OCI-M2 (cell line): Measurements from ENCODE around the gene MAPK10.

Source experiments
- DNase-seq: peaks from one replicate; lab custom pipeline; 2025; ENCODE audit not compliant: unreplicated experiment; lab: John Stamatoyannopoulos, UW

MAPK10 gene

GRCh38 chr4:86280246-86280645 is 79.6 kb downstream of the MAPK10 start:
- no peak for DNase-seq

DNA sequence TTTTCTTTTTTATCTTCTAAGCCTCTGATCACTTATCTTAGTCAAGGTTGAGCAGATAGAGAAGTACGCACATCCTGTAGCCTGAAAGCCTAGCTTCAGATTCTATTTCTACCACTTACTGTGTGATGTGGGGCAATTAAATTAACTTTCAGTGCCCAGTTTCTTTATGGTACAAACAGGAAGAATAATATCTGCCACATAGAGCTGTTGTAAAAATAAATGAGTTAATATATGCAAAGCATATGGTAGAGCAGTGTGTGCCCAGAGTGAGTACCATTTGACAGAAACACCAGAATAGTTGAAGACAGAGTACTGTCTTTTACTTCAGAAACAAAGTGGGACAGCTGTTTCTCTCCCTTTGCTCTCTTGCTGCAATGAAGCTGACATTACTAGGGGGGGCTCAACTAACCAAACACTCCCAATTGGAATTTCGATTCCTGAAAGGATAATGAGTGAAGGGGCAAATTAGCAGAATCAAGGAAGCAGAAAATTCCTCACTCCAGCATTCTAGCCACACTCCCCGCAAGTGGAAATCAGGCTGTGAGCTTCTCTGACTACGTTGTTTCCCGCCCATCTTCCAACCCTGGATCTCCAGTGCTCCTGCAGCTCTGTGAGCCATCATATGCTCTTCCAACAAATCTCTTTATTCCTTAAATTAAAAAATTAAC is 80.4 kb downstream of the MAPK10 start:
- DNase-seq: no peak

GRCh38 chr4:86278126-86278525 is 81.7 kb downstream of the MAPK10 start:
- no peak for DNase-seq

DNA sequence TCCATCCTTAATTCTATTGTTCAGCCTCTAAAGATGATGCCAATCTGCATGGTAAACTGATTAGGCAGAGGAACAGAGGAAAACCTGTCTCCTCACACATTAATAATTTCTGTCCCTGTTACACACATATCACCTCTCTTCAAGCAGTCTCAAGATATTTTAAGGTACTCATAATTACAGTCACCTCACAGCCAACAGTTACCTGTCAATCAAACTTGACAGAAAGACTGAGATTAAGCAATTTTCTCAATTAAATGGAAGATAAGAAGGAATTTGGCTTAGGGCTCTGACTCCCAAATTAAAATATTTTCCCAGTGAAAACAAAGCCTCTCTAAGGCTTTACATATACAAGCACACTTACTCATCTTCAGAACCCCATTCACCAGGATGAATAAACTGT is 85.2 kb downstream of the MAPK10 start:
- DNase-seq: no peak

- DNase-seq: no peak
Observed at GRCh38 chr4:86272669-86273068, 87.2 kb downstream of the MAPK10 start.

DNA sequence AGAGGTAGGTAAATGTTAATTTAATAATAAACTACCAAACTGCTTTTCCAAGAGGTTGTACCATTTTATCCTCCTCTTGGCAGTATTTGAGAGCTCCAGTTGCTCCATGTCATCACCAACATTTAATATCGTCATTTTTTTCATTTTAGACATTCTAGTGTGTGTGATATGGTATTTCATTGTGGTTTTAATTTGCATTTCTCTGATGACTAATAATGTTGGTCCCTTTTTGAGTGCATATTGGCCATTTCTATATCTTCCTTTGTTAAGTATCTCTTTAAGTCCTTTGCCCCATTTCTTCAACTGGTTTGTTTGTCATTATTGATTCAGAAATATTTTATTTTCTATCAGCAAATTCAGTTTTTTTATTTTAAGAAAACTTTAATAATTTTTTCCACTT is 88.8 kb downstream of the MAPK10 start:
- DNase-seq: no peak

DNA sequence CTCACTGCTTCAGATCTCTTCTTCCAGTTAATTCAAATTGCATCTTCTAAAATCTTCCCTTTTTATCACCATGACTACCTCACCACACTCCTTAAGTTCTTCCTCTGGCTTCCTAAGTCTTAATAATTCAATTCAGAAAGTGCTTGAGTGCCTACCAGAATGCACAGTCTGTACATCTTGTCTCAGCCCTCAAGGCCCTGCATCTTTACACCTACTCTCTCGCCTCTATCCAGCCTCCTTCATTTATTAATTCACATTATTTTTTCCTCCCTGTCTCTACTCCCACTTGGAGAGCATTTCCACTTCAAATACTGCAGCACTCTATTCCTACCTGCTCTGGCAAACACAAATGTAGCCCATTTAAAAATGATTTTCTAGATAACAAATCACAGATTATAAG is 90.5 kb downstream of the MAPK10 start:
- no peak for DNase-seq

DNA sequence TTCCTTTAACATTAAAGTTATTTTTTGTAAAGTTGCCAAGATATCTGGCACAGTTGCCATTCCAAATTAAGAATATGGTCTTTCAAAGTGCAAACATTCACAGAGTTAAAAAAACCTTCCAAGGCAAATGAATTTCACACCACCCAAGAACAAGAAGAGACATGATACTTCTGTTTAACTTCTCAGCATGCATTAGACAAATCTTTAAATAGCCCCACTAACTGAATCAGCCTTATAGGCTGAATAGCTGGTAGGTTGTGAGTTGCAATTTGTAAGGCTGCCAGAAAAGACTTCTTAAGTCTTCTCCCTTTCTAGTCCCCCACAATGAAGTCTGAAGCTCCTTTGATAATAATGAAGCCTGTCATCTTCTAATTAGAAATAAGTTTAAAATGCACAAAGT is 95.6 kb downstream of the MAPK10 start:
- DNase-seq: no peak

DNA sequence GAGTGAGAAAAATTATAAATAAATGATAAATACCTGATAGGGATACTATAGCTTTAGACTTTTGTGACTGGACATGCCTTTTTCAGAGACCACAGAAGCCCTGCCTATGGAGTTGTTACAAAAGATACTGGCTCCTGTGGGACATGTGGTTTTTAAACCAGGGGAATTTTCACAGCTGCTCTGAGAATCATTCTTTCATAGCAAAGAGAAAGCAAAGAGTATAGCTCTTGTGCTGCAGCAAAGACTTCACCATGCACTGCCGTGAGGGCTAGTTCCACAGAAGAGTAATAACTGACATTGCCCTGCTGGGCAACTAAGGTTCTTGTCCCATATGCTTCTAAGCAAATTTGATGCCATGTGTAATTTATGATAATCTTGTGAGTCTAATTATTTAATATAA is 98.2 kb downstream of the MAPK10 start:
- no peak for DNase-seq

DNA sequence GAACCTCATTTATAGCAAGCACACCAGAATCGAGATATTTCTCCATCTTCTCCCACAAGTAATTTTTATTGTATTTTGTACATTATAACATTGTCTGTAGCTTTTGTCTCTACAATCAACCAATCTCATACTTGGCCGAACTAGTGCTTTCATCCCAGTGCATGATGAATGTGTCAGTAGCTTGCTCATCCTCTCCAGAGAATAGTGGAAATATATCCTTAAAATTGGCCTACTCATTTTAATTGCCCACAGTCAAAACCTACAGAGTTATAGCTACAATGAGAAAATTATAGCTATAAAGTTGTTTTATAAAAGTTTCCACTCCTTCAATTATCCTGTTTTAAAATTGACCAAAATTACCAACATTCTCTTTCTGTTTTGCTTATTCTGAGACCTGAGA is 103.8 kb downstream of the MAPK10 start:
- DNase-seq: no peak

DNA sequence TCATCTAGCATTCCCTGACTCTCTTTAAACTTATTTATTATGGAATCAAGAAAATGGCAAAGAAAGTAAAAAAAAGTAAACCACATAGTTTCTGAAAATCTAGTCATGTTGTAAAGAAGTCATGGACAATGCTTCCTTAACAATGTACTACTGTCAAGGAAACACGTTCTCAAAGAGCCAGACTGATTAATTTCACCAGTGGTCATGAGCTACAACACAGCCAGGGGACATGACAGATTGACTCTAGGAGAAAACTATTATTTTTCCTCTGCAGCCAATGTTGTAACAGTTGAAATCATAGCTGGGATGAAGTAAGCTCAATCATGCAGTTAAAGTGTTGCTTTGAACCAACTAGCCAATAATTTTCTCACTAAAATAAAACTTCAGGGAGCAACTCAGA is 109.2 kb downstream of the MAPK10 start:
- no peak for DNase-seq

- no peak for DNase-seq
Observed at GRCh38 chr4:86250006-86250405, 109.8 kb downstream of the MAPK10 start.

DNA sequence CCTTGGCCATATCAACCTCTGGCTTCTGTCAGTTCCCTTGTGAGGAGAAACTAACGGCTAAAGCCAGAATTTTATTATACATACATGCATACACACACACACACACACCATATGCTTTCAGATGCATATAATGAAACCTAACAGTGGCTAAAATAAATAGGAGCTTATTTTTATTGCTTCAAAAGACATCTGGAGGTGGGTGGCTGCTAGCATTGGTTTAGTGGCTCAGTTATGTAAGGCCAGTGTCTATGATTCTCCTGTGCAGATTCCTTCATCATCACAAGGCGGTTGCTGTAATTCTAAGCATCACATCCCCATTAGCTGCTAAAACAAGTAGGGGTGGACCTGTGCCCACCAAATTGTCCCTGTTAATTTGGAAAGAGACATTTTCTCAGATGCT is 110.8 kb downstream of the MAPK10 start:
- no peak for DNase-seq

DNA sequence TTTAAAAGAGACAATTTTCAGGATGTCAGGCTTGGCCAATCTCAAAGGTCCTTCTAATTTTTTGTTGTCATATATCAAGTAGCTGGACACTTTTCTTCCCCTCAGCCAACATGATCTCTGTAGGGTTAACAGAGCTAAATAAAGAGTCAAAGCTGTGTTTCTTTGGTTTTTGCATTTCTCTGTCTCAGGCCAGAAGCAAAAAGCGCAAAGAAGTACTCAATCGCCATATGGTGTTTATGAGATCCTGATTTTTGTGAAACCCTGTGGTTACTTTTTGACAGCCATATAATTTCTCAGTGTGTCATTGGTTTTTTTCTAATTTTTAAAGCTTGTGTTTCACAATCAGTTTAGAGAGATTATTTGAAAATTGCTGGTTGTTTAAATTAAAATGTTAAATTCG is 111.9 kb downstream of the MAPK10 start:
- DNase-seq: no peak

- no peak for DNase-seq
Observed at GRCh38 chr4:86247320-86247719, 112.5 kb downstream of the MAPK10 start.

DNA sequence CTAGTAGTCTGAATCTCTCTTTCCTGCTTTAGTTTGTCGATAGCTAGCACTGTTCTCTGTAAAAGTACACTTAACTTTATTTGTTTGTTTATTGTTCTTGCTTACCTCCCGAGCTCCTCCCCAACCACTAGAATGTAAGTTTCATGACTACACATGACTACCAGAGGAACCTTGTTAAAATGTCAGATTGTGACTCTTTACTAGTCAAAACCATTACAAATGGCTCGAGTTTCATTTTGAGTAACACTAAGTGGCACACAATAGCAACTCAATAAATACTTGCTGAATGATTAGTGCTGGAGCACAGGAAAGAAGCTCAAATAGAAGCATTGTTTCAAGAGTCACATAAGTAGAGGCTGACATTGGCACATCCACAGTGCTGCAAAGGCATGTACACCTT is 116.1 kb downstream of the MAPK10 start:
- DNase-seq: no peak

DNA sequence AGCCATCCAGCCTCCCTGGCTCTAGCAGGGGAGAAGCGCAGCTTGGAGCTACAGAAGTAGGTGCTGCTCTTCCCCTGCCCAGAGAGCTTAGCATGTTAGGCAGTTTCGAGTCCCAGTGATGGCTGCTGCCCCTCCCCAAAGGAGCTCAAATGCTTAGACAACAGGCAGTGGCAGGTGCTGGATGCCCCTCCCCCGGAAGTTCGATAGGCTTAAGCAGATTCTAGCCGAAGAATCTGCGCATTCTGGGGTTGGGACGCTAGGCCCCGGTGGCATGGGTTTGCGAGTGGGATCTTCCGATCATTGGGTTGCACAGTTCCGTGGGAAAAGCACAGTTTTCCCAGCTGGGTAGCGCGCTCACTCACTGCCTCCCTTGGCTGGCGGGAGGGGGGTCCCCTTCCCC is 117.2 kb downstream of the MAPK10 start:
- no peak for DNase-seq

DNA sequence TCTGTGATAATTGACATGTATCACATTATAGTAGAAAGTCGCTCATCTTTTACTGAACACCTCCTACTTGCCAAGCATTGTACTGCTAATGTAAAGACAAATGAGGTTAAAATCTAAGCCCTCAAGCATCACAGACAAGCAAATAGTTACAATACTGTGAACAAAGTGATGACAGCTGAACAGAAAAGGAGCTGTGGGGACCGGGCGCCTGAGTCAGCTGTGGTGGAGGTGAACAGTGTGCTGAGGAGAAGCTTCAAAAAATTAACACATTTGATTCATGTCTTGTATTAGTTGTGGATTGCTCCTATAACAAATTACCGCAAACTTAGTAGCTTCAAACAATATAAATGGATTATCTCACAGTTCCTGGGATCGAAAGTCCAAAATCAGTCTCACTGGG is 124.3 kb downstream of the MAPK10 start:
- DNase-seq: no peak

DNA sequence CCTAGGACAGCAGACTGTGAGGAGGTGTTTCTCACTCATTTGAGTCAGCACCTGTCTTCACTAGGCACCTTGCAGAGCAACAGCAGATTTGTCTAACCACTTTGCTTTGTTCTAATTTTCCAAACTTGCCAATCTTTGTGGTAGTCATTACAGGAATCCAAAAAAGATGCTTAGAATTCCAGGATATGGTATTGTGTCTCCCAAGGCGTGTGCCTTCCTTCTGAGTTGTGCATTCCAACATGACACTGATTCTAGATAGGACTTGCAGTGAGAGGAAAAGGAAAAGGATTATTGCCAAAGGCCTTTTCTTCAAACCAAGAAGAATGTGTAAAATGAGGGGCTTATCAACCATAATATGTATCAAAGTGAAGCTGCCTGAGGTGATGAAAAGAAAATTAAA is 126.2 kb downstream of the MAPK10 start:
- DNase-seq: no peak

- DNase-seq: no peak
Observed at GRCh38 chr4:86233090-86233489, 126.8 kb downstream of the MAPK10 start.

DNA sequence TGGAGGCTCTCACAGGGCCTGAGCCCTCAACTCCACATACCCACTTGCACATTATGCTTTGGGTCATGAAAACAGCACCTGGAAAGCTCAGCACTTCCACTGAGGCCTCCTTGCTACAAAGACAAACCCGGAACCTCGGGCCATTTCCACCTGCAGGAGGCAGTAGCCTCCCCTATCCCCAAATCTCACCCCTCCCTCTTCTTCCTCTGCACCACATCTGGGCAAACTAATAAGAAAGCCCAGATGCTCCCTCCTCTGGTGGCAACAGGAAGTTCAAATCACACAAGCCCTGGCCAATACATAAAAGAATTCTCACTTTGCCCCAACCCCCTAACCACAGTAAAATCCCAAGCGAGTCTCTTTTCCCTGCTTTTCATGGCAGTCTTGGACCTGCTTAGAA is 136.4 kb downstream of the MAPK10 start:
- no peak for DNase-seq

- no peak for DNase-seq
Observed at GRCh38 chr4:86221002-86221401, 138.9 kb downstream of the MAPK10 start.

- no peak for DNase-seq
Observed at GRCh38 chr4:86220121-86220520, 139.7 kb downstream of the MAPK10 start.
